ENCODE data around the gene DRICH1. TPM values are rescaled to one million over a fixed set of nuclear protein-coding genes. Genes with fewer than 3 reads are reported as not detected.

Gene DRICH1
- total and polyA plus RNA-seq, 2 of the 13 experiments (the other 11 are each of a cell fraction or from before 2014, with no cell fraction given), result 0.22 to 0.66 TPM

DNA sequence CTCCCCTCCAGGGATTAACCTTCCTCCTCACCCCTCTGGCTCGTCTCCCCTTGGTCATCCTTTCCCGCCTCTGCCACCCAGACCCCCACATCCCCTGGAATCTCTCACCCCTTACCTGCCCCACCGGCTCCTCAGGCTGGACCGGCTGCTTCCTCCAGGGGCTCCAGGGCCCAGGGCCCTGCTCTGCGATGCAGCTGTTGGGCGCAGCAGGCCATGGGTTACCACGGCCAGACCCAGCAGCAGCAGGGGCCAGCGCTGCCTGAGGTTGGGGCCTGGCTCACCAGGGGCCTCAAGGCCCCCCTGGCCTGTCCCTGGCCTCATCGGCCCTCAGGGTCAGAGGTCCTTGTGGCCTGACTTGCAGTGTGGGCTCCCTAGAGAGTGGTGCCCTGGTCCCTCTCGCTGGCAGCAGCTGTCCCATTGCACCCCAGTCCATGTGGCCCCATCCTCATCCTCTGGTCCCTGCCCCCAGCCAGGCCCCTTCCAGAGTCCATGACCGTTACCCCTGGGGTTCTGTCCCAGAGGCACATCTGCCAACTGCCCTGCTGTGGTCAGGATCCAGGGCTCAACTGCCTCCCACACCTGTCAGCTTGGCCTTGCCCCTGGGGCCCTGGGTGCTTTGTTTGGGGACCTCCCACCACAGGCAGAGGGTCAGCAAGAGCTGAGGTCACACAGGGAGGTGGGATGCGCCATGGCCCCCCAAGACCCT lies 52.1 kb downstream of the DRICH1 start, which contains the start of gene IGLL1:
Gene IGLL1 (minus strand): TSS at position 421 of the 706 bp plus-strand sequence. CDS start 100 bp downstream, at position 321.
- DNase-seq (ENCODE audit: low spot score), result no peak
- in situ Hi-C loops (cut with HindIII; ENCODE audit: extremely low pct_ligation_motif_present, low pct_unique_long_range_greater_than_20kb), result loop anchor here (10.0 to 25.0 kb wide), 2 partner anchors 93 to 185 kb away; no protein-coding TSS in a partner anchor

More for the DNA sequence above, 52.1 kb downstream of the DRICH1 start, which contains the start of gene IGLL1:
- H4K20me1 ChIP-seq (ENCODE audit: insufficient read depth, low read length), result no peaks in the 10 kb centered on the region
- 26% methylated on average over 5 of the region's 12 CpGs for WGBS (ENCODE audit: low lambda C conversion rate)
- BruUV-seq (replicated peaks), result no TSS peak
- no peak within 1 kb of the TSS for H3K27ac ChIP-seq (ENCODE audit: extremely low read length, insufficient read depth, low read length)
- POLR2A ChIA-PET, result no interaction called here
- H3K79me2 ChIP-seq (ENCODE audit: insufficient read depth, low read length), result no peaks in the 10 kb centered on the region
- H3K9me3 ChIP-seq (ENCODE audit: low read length), result no peaks in the 10 kb centered on the region
- intact Hi-C loops (cut with micrococcal nuclease; ENCODE audit: unreplicated experiment), result no loop called here
- TF ChIP-seq, protein P1, sequence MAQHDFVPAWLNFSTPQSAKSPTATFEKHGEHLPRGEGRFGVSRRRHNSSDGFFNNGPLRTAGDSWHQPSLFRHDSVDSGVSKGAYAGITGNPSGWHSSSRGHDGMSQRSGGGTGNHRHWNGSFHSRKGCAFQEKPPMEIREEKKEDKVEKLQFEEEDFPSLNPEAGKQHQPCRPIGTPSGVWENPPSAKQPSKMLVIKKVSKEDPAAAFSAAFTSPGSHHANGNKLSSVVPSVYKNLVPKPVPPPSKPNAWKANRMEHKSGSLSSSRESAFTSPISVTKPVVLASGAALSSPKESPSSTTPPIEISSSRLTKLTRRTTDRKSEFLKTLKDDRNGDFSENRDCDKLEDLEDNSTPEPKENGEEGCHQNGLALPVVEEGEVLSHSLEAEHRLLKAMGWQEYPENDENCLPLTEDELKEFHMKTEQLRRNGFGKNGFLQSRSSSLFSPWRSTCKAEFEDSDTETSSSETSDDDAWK (CRISPR knock-in tag; IDR thresholded peaks at IDR 0.05), result no peak
- TF ChIP-seq JDP2 (CRISPR knock-in tag; IDR thresholded peaks at IDR 0.05; ENCODE audit: borderline replicate concordance) (no peak), RNF2 (conservative IDR thresholded peaks at IDR 0.05; ENCODE audit: low read depth) (no peak), ZNF570 (CRISPR knock-in tag; IDR thresholded peaks at IDR 0.05; ENCODE audit: borderline replicate concordance) (no peak)
- TF ChIP-seq, protein P2, sequence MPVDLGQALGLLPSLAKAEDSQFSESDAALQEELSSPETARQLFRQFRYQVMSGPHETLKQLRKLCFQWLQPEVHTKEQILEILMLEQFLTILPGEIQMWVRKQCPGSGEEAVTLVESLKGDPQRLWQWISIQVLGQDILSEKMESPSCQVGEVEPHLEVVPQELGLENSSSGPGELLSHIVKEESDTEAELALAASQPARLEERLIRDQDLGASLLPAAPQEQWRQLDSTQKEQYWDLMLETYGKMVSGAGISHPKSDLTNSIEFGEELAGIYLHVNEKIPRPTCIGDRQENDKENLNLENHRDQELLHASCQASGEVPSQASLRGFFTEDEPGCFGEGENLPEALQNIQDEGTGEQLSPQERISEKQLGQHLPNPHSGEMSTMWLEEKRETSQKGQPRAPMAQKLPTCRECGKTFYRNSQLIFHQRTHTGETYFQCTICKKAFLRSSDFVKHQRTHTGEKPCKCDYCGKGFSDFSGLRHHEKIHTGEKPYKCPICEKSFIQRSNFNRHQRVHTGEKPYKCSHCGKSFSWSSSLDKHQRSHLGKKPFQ (CRISPR knock-in tag; IDR thresholded peaks at IDR 0.05; ENCODE audit: insufficient replicate concordance), result no peak
- H3K4me2 ChIP-seq (ENCODE audit: low read depth, low read length), result no peak within 1 kb of the TSS
- ATAC-seq (no peak), FAIRE-seq (no peak)
- H3K9ac ChIP-seq (ENCODE audit: insufficient read depth, low read depth, low read length), result no peak within 1 kb of the TSS
- CTCF ChIA-PET (ENCODE audit: low intra/inter-chr PET ratio, low total read pairs), result no interaction called here
- H3K4me3 ChIP-seq (replicated peaks in 1 of 3; ENCODE audit: insufficient read depth in 1 of 3, low read depth in 2 of 3, low read length in 3 of 3), result no peak within 1 kb of the TSS
- no peaks in the 10 kb centered on the region for H3K4me1 ChIP-seq (ENCODE audit: insufficient read depth, low read length)
- H2AFZ ChIP-seq (ENCODE audit: low read length), result no peak within 1 kb of the TSS
- peaks cover 3 to 23% of the 10 kb centered on the region in 2 experiments; a peak in 3 of 5 replicates for H3K27me3 ChIP-seq (ENCODE audit: control insufficient read depth in 1 of 2, insufficient read depth in 2 of 2, low read length in 2 of 2)
- H3K36me3 ChIP-seq (replicated peaks in 1 of 2; ENCODE audit: control insufficient read depth in 1 of 2, insufficient read depth in 2 of 2, low read length in 2 of 2), result no peaks in the 10 kb centered on the region
